ENCODE data around the gene NME9. TPM values are rescaled to one million over a fixed set of nuclear protein-coding genes. Genes with fewer than 3 reads are reported as not detected.
A peak's percentile ranks its signal among the peaks of the same experiment; 100 is the strongest.

Gene NME9
- total and polyA plus RNA-seq, 4 donors: 0.08 to 0.39 TPM; not detected in 2

DNA sequence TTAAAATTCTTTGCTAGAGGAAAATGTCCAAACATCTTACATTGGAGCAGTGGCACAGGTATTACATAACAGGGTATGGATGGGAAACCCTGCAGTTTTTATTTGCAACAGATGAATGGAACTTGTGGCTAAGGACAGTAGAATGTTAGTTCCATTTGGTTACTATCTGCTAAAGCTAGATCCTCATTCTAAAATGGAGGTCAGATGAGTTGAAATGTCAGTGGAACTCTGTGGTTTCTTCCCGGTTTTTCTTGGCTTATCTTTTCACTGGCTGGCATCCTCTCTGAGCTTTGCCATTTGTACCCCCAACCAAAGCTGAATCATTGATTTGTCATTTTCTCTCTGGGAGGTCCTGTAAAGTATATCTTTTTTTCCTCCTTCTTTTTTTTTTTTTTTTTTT, 73.6 kb downstream of the NME9 start:
- no peak for DNase-seq (ENCODE audit: low spot score)
- Histone ChIP-seq H3K9me3 (ENCODE audit: control insufficient read depth in 4 of 4, low read length in 3 of 4) (no peaks in the 10 kb centered on the region), H3K4me1 (ENCODE audit: control insufficient read depth in 4 of 4, insufficient read depth in 4 of 4, low read length in 3 of 4) (peaks cover 0 to 4% (median 0%) of the 10 kb centered on the region in 4 donors), H3K27ac (ENCODE audit: low read depth in 1 of 2, low read length in 2 of 2) (no peak overlapping the region), H3K4me3 (ENCODE audit: low read depth in 1 of 3, low read length in 3 of 3) (no peak overlapping the region), H3K36me3 (ENCODE audit: control insufficient read depth in 4 of 4, insufficient read depth in 3 of 4, low read depth in 1 of 4, low read length in 3 of 4) (peaks cover 0 to 2% (median under 1%) of the 10 kb centered on the region in 4 donors), H3K9ac (ENCODE audit: low read depth in 1 of 2, low read length in 2 of 2) (no peak overlapping the region), H3K27me3 (ENCODE audit: control insufficient read depth in 4 of 4, insufficient read depth in 4 of 4, low read length in 3 of 4) (no peaks in the 10 kb centered on the region)
- TF ChIP-seq JUND (IDR thresholded peaks at IDR 0.05) (no peak), GABPA (IDR thresholded peaks at IDR 0.05 in 1 of 2, conservative IDR thresholded peaks at IDR 0.05 in 1 of 2) (no peak)
- 97% methylated on average over 1 of the region's 1 CpG for WGBS

DNA sequence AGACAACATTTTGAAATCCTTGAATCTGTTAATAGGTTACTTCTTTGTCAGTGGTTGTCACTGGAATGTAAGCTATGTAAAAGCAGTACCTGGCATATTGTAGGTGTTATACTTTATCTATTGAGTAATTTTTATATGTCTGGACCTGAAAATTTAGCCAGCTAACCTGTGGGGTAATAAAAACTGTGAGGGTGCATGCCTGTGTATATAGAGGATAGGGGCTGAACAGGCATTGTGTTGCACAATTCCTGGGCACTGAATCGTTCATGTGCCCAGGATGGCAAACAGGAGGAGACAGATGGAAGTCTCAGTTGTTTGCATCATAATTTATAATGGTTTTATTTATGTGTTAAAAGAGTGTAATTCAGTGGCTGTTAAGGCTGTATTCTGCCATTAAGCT, 75.4 kb downstream of the NME9 start:
- TF ChIP-seq HNF4A (conservative IDR thresholded peaks at IDR 0.05): peak; percentile 6 to 16
- TF ChIP-seq FOXA1 (IDR thresholded peaks at IDR 0.05): no peak
- TF ChIP-seq SP1 (IDR thresholded peaks at IDR 0.05): peak; percentile 11
- Histone ChIP-seq H3K4me1 (ENCODE audit: control insufficient read depth in 4 of 4, insufficient read depth in 4 of 4, low read length in 3 of 4) (peaks cover 0 to 4% (median 0%) of the 10 kb centered on the region in 4 donors), H3K36me3 (ENCODE audit: control insufficient read depth in 4 of 4, insufficient read depth in 3 of 4, low read depth in 1 of 4, low read length in 3 of 4) (peaks cover 0 to 2% (median 0%) of the 10 kb centered on the region in 4 donors), H3K27ac (ENCODE audit: low read depth in 1 of 2, low read length in 2 of 2) (no peak overlapping the region), H3K27me3 (ENCODE audit: control insufficient read depth in 4 of 4, insufficient read depth in 4 of 4, low read length in 3 of 4) (no peaks in the 10 kb centered on the region), H3K9me3 (ENCODE audit: control insufficient read depth in 4 of 4, low read length in 3 of 4) (no peaks in the 10 kb centered on the region), H3K4me3 (ENCODE audit: low read depth in 1 of 3, low read length in 3 of 3) (no peak overlapping the region), H3K9ac (ENCODE audit: low read depth in 1 of 2, low read length in 2 of 2) (no peak overlapping the region)
- no peak for DNase-seq (ENCODE audit: low spot score)
- 35% methylated on average over 1 of the region's 1 CpG for WGBS

DNA sequence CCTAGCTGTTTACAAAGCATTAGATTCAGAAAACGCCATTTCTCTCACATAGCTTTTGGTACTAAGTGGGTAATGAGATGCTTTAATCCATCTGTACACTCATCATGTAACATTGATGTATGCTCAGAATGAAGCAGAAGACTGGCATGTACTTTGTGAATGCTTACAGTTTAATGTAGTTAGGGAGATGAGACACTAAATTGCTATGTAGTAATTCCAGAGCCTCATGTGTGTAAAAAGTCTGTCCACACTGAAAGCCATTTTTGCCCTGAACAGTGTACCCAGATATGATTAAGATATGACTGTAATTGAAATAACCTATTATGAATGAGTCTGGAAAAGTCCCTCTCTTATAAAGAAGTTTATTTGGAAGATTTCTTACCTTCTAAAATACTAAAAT, 76.0 kb downstream of the NME9 start:
- Histone ChIP-seq H3K9ac (ENCODE audit: low read depth in 1 of 2, low read length in 2 of 2) (no peak overlapping the region), H3K4me1 (ENCODE audit: control insufficient read depth in 4 of 4, insufficient read depth in 4 of 4, low read length in 3 of 4) (peaks cover 0 to 4% (median 0%) of the 10 kb centered on the region in 4 donors), H3K27me3 (ENCODE audit: control insufficient read depth in 4 of 4, insufficient read depth in 4 of 4, low read length in 3 of 4) (no peaks in the 10 kb centered on the region), H3K9me3 (ENCODE audit: control insufficient read depth in 4 of 4, low read length in 3 of 4) (no peaks in the 10 kb centered on the region), H3K36me3 (ENCODE audit: control insufficient read depth in 4 of 4, insufficient read depth in 3 of 4, low read depth in 1 of 4, low read length in 3 of 4) (peaks cover 0 to 3% (median 0%) of the 10 kb centered on the region in 4 donors), H3K27ac (ENCODE audit: low read depth in 1 of 2, low read length in 2 of 2) (no peak overlapping the region), H3K4me3 (ENCODE audit: low read depth in 1 of 3, low read length in 3 of 3) (no peak overlapping the region)
- DNase-seq (ENCODE audit: low spot score): no peak
- TF ChIP-seq, protein P1, sequence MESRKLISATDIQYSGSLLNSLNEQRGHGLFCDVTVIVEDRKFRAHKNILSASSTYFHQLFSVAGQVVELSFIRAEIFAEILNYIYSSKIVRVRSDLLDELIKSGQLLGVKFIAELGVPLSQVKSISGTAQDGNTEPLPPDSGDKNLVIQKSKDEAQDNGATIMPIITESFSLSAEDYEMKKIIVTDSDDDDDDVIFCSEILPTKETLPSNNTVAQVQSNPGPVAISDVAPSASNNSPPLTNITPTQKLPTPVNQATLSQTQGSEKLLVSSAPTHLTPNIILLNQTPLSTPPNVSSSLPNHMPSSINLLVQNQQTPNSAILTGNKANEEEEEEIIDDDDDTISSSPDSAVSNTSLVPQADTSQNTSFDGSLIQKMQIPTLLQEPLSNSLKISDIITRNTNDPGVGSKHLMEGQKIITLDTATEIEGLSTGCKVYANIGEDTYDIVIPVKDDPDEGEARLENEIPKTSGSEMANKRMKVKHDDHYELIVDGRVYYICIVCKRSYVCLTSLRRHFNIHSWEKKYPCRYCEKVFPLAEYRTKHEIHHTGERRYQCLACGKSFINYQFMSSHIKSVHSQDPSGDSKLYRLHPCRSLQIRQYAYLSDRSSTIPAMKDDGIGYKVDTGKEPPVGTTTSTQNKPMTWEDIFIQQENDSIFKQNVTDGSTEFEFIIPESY (IDR thresholded peaks at IDR 0.05): no peak
- no peak for TF ChIP-seq NR2F2 (IDR thresholded peaks at IDR 0.05)
- TF ChIP-seq HNF4A (conservative IDR thresholded peaks at IDR 0.05): no peak
- TF ChIP-seq RXRA (IDR thresholded peaks at IDR 0.05): no peak
- TF ChIP-seq, protein P2, sequence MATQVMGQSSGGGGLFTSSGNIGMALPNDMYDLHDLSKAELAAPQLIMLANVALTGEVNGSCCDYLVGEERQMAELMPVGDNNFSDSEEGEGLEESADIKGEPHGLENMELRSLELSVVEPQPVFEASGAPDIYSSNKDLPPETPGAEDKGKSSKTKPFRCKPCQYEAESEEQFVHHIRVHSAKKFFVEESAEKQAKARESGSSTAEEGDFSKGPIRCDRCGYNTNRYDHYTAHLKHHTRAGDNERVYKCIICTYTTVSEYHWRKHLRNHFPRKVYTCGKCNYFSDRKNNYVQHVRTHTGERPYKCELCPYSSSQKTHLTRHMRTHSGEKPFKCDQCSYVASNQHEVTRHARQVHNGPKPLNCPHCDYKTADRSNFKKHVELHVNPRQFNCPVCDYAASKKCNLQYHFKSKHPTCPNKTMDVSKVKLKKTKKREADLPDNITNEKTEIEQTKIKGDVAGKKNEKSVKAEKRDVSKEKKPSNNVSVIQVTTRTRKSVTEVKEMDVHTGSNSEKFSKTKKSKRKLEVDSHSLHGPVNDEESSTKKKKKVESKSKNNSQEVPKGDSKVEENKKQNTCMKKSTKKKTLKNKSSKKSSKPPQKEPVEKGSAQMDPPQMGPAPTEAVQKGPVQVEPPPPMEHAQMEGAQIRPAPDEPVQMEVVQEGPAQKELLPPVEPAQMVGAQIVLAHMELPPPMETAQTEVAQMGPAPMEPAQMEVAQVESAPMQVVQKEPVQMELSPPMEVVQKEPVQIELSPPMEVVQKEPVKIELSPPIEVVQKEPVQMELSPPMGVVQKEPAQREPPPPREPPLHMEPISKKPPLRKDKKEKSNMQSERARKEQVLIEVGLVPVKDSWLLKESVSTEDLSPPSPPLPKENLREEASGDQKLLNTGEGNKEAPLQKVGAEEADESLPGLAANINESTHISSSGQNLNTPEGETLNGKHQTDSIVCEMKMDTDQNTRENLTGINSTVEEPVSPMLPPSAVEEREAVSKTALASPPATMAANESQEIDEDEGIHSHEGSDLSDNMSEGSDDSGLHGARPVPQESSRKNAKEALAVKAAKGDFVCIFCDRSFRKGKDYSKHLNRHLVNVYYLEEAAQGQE (IDR thresholded peaks at IDR 0.05): no peak
- TF ChIP-seq, protein P3, sequence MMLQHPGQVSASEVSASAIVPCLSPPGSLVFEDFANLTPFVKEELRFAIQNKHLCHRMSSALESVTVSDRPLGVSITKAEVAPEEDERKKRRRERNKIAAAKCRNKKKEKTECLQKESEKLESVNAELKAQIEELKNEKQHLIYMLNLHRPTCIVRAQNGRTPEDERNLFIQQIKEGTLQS (IDR thresholded peaks at IDR 0.05): no peak
- TF ChIP-seq HNF4G (IDR thresholded peaks at IDR 0.05): no peak
- no peak for TF ChIP-seq SP1 (IDR thresholded peaks at IDR 0.05)
- no peak for TF ChIP-seq FOXA1 (IDR thresholded peaks at IDR 0.05)
- no peak for TF ChIP-seq TAF1 (conservative IDR thresholded peaks at IDR 0.05)
- no peak for TF ChIP-seq EGR1 (IDR thresholded peaks at IDR 0.05; ENCODE audit: low read depth in 2 of 2)
- WGBS: 95% methylated on average over 1 of the region's 1 CpG

Other genes with a start within 250 kb of the NME9 start
- 1 to 10 TPM; 1.6 to 5.9 TPM for gene DZIP1L, start 214.2 kb downstream of the NME9 start, total RNA-seq
- under 1 TPM; 0.62 to 0.89 TPM for gene DZIP1L, start 214.2 kb downstream of the NME9 start, polyA plus RNA-seq
- gene A4GNT, start 197.5 kb downstream of the NME9 start, total RNA-seq: under 1 TPM; 0.17 to 0.42 TPM
- gene A4GNT, start 197.5 kb downstream of the NME9 start, polyA plus RNA-seq: under 1 TPM in 1 of 2 donors, not detected in 1; 0.07 TPM
- 10 to 100 TPM in 1 of 2 donors, 1 to 10 TPM in 1; 7.4 to 11.0 TPM for gene DBR1, start 154.9 kb downstream of the NME9 start, total RNA-seq
- 1 to 10 TPM; 3.2 to 3.8 TPM for gene DBR1, start 154.9 kb downstream of the NME9 start, polyA plus RNA-seq
- gene ARMC8, start 142.6 kb downstream of the NME9 start, total RNA-seq: 10 to 100 TPM; 34.1 to 53.6 TPM
- 10 to 100 TPM in 1 of 2 donors, 1 to 10 TPM in 1; 8.4 to 11.5 TPM for gene ARMC8, start 142.6 kb downstream of the NME9 start, polyA plus RNA-seq
- 1 to 10 TPM; 1.6 to 2.6 TPM for gene MRAS, start 18.7 kb upstream of the NME9 start, total RNA-seq
- gene MRAS, start 18.7 kb upstream of the NME9 start, polyA plus RNA-seq: 1 to 10 TPM; 1.6 to 2.2 TPM
- under 1 TPM; under 0.01 to 0.05 TPM for gene ESYT3, start 104.8 kb upstream of the NME9 start, total RNA-seq
- gene ESYT3, start 104.8 kb upstream of the NME9 start, polyA plus RNA-seq: under 1 TPM; 0.06 to 0.07 TPM

Data from liver (tissue), 9 donors.